Measurements from ENCODE around the gene NTRK1.

Gene NTRK1

DNA sequence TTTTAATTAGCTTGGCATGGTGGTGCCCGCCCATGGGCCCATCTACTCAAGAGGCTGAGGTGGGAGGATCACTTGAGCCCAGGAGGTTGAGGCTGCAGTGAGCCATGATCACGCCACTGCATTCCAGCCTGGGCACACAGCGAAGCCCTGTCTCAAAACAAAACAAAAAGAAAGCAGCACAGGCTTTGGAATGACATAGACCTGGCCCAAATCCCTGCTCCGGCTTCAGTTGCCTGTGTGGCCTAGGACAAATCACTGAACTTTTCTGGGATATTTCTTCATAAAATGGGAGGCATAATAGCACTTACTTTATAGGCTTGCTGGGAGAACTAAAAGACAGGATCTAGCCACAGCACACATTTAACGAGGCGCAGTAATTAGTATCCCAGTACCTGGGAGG is 35.3 kb downstream of the NTRK1 start:
- no peak overlapping the region for H2AFZ ChIP-seq (ENCODE audit: insufficient read depth, low read length, poor library complexity)
- peak overlapping the region; percentile 62 for H4K91ac ChIP-seq (ENCODE audit: low read depth, low read length)
- peak overlapping the region; percentile 44 for H3K4ac ChIP-seq (ENCODE audit: low read depth, low read length)
- no peak overlapping the region for H3K4me2 ChIP-seq (ENCODE audit: low read length)
- no peaks in the 10 kb centered on the region for H3K9me3 ChIP-seq (ENCODE audit: insufficient read depth, low read depth, low read length)
- H3K4me3 ChIP-seq (ENCODE audit: low read depth, low read length) = no peak overlapping the region
- H3K4me1 ChIP-seq (ENCODE audit: control insufficient read depth in 1 of 2, insufficient read depth in 2 of 2, low read length in 2 of 2) = peaks cover 45 to 49% of the 10 kb centered on the region in 2 experiments
- no CpG with 5 or more reads among the region's 6 CpGs for WGBS (ENCODE audit: extremely low coverage, insufficient coverage, insufficient read length)
- H3K27ac ChIP-seq (ENCODE audit: low read depth, low read length) = peak overlapping the region; percentile 96
- H3K36me3 ChIP-seq (ENCODE audit: control insufficient read depth in 1 of 2, insufficient read depth in 2 of 2, low read length in 2 of 2) = no peaks in the 10 kb centered on the region
- peak overlapping the region; percentile 68 for H3K14ac ChIP-seq (ENCODE audit: low read length)
- H2BK5ac ChIP-seq (ENCODE audit: low read depth, low read length, poor library complexity) = peak overlapping the region; percentile 79
- peak overlapping the region; percentile 77 for H2BK12ac ChIP-seq (ENCODE audit: low read length)
- no peak for DNase-seq
- peak overlapping the region; percentile 66 for H3K18ac ChIP-seq (ENCODE audit: low read length)
- H2BK120ac ChIP-seq (ENCODE audit: insufficient read depth, low read length, poor library complexity) = peak overlapping the region; percentile 38
- no peaks in the 10 kb centered on the region for H3K27me3 ChIP-seq (ENCODE audit: insufficient read depth, low read length)
- H3K79me2 ChIP-seq (ENCODE audit: control insufficient read depth, insufficient read depth, low read length, poor library complexity) = peaks cover 15% of the 10 kb centered on the region
- H4K8ac ChIP-seq (ENCODE audit: low read depth, low read length) = peak overlapping the region; percentile 50
- H3K23ac ChIP-seq (ENCODE audit: low read length) = no peak overlapping the region
- peak overlapping the region; percentile 28 for H2AK5ac ChIP-seq (ENCODE audit: low read length)
- no peak overlapping the region for H3K9ac ChIP-seq (ENCODE audit: low read length)
- peaks cover 48% of the 10 kb centered on the region for H3K79me1 ChIP-seq (ENCODE audit: low read length)
- H4K12ac ChIP-seq (ENCODE audit: low read depth, low read length) = no peak overlapping the region

DNA sequence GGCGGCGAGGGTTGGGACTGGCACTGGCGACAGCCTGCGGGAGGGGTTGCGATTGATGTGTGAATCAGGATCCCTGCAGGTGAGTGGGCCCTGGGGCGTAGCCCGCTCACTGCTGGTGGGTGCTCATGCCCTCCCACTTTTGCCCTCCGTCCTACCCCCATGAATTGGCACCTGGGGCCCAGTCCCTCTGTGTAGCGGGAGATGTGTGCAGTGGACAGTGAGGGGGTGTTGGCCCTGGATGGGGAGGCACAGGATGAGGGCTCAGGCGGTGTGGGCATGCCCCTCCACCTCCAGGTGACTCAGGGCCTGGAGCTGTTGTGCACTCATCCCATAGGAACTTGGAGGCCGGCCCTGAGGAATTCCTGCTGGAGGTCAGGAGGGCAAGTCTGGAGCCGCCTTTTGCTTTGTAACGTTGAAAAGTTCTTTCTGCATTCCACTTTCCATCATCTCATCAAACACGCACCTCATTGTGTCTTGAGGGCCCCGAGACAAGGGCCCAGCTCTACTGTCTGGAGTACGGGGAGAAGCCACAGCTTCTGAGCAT is 35.9 kb downstream of the NTRK1 start:
- peak overlapping the region; percentile 95 for H3K14ac ChIP-seq (ENCODE audit: low read length)
- DNase-seq = peak; percentile 87 to 88
- H4K91ac ChIP-seq (ENCODE audit: low read depth, low read length) = peak overlapping the region; percentile 97
- WGBS (ENCODE audit: extremely low coverage, insufficient coverage, insufficient read length) = no CpG with 5 or more reads among the region's 16 CpGs
- H3K9ac ChIP-seq (ENCODE audit: low read length) = no peak overlapping the region
- peak overlapping the region; percentile 97 for H2BK12ac ChIP-seq (ENCODE audit: low read length)
- no peaks in the 10 kb centered on the region for H3K36me3 ChIP-seq (ENCODE audit: control insufficient read depth in 1 of 2, insufficient read depth in 2 of 2, low read length in 2 of 2)
- H2AFZ ChIP-seq (ENCODE audit: insufficient read depth, low read length, poor library complexity) = peak overlapping the region; percentile 12
- peak overlapping the region; percentile 83 for H4K8ac ChIP-seq (ENCODE audit: low read depth, low read length)
- peak overlapping the region; percentile 43 for H3K4me2 ChIP-seq (ENCODE audit: low read length)
- H4K12ac ChIP-seq (ENCODE audit: low read depth, low read length) = no peak overlapping the region
- peaks cover 15% of the 10 kb centered on the region for H3K79me2 ChIP-seq (ENCODE audit: control insufficient read depth, insufficient read depth, low read length, poor library complexity)
- peaks cover 48% of the 10 kb centered on the region for H3K79me1 ChIP-seq (ENCODE audit: low read length)
- H3K4me3 ChIP-seq (ENCODE audit: low read depth, low read length) = no peak overlapping the region
- H2BK120ac ChIP-seq (ENCODE audit: insufficient read depth, low read length, poor library complexity) = peak overlapping the region; percentile 96
- peak overlapping the region; percentile 94 for H2BK5ac ChIP-seq (ENCODE audit: low read depth, low read length, poor library complexity)
- no peak overlapping the region for H3K23ac ChIP-seq (ENCODE audit: low read length)
- peak overlapping the region; percentile 97 for H3K27ac ChIP-seq (ENCODE audit: low read depth, low read length)
- peaks cover 45 to 49% of the 10 kb centered on the region in 2 experiments for H3K4me1 ChIP-seq (ENCODE audit: control insufficient read depth in 1 of 2, insufficient read depth in 2 of 2, low read length in 2 of 2)
- H3K9me3 ChIP-seq (ENCODE audit: insufficient read depth, low read depth, low read length) = no peaks in the 10 kb centered on the region
- H3K4ac ChIP-seq (ENCODE audit: low read depth, low read length) = peak overlapping the region; percentile 71
- H2AK5ac ChIP-seq (ENCODE audit: low read length) = peak overlapping the region; percentile 28
- H3K27me3 ChIP-seq (ENCODE audit: insufficient read depth, low read length) = no peaks in the 10 kb centered on the region
- H3K18ac ChIP-seq (ENCODE audit: low read length) = peak overlapping the region; percentile 88

DNA sequence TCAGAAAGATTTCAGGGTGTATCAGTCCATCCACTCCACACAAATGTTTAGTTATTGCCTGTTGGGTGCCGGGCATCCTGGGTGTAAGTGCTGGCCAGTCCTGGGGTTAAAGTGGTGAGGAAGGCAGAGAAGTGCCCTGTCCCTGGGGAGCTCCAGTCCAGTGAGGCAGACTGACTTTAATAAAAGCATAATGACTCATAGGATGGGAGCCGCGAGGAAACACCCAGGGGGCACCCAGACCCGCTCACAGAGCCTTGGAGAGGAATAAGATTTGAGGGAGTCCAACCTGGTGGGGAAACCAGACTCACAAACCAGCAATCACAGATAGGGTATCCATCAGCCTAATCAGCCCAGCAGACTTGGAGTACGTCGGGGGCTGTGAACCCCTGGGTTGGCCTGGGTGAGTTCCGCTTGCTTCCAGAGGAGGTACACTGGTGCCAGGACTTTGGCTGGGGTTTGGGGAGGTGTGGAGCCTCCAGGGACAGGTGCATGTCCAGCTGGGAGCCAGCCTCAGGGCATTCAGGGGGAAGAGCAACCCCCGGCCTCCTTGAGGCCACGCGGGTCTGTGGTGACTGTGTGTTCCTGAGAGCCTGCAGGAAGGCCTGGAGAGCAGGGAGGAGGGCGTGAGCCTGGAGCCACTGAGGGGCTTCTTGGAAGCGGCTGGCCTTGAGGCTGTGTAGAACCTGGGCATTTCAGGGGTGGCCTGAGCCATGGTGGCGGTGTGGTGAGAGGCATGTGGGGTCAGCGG is 36.6 kb downstream of the NTRK1 start:
- H2AFZ ChIP-seq (ENCODE audit: insufficient read depth, low read length, poor library complexity) = peak overlapping the region; percentile 26
- peak overlapping the region; percentile 97 for H4K91ac ChIP-seq (ENCODE audit: low read depth, low read length)
- peak overlapping the region; percentile 93 for H2AK5ac ChIP-seq (ENCODE audit: low read length)
- H3K18ac ChIP-seq (ENCODE audit: low read length) = peak overlapping the region; percentile 88
- WGBS (ENCODE audit: extremely low coverage, insufficient coverage, insufficient read length) = no CpG with 5 or more reads among the region's 14 CpGs
- peak overlapping the region; percentile 97 for H2BK12ac ChIP-seq (ENCODE audit: low read length)
- H3K27me3 ChIP-seq (ENCODE audit: insufficient read depth, low read length) = no peaks in the 10 kb centered on the region
- H3K4me3 ChIP-seq (ENCODE audit: low read depth, low read length) = no peak overlapping the region
- H3K4ac ChIP-seq (ENCODE audit: low read depth, low read length) = peak overlapping the region; percentile 71
- peak overlapping the region; percentile 96 for H2BK120ac ChIP-seq (ENCODE audit: insufficient read depth, low read length, poor library complexity)
- peak overlapping the region; percentile 8 for H3K9ac ChIP-seq (ENCODE audit: low read length)
- peak overlapping the region; percentile 97 for H3K27ac ChIP-seq (ENCODE audit: low read depth, low read length)
- H3K14ac ChIP-seq (ENCODE audit: low read length) = peak overlapping the region; percentile 95
- H2BK5ac ChIP-seq (ENCODE audit: low read depth, low read length, poor library complexity) = peak overlapping the region; percentile 94
- H3K79me2 ChIP-seq (ENCODE audit: control insufficient read depth, insufficient read depth, low read length, poor library complexity) = peaks cover 15% of the 10 kb centered on the region
- H3K4me1 ChIP-seq (ENCODE audit: control insufficient read depth in 1 of 2, insufficient read depth in 2 of 2, low read length in 2 of 2) = peaks cover 47 to 49% of the 10 kb centered on the region in 2 experiments
- no peak for DNase-seq
- peak overlapping the region; percentile 1 for H4K12ac ChIP-seq (ENCODE audit: low read depth, low read length)
- no peaks in the 10 kb centered on the region for H3K9me3 ChIP-seq (ENCODE audit: insufficient read depth, low read depth, low read length)
- H4K8ac ChIP-seq (ENCODE audit: low read depth, low read length) = peak overlapping the region; percentile 83
- H3K23ac ChIP-seq (ENCODE audit: low read length) = no peak overlapping the region
- peak overlapping the region; percentile 43 for H3K4me2 ChIP-seq (ENCODE audit: low read length)
- peaks cover 0 to 3% of the 10 kb centered on the region in 2 experiments for H3K36me3 ChIP-seq (ENCODE audit: control insufficient read depth in 1 of 2, insufficient read depth in 2 of 2, low read length in 2 of 2)
- peaks cover 48% of the 10 kb centered on the region for H3K79me1 ChIP-seq (ENCODE audit: low read length)

DNA sequence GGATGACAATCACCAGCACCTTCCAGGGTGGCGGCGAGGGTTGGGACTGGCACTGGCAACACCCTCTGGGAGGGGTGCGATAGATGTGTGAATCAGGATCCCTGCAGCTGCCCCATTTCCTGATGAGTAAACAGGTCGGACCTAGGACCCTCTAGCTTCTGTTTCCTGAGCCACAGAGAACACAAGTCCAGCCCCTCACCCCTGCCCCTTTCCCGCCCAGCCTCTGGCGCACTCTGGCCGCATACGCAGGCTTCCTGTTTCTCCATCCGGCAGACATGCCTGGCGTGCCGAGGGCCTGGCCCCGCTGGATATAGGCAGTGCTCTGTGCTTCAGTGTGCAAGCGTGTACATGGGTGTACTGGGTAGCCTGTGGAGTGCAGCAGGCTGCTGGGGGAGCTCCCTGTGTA is 37.5 kb downstream of the NTRK1 start:
- Histone ChIP-seq H3K27me3 (ENCODE audit: insufficient read depth, low read length) (no peaks in the 10 kb centered on the region), H2BK5ac (ENCODE audit: low read depth, low read length, poor library complexity) (peak overlapping the region; percentile 94), H3K4me3 (ENCODE audit: low read depth, low read length) (no peak overlapping the region), H4K91ac (ENCODE audit: low read depth, low read length) (peak overlapping the region; percentile 97), H3K18ac (ENCODE audit: low read length) (peak overlapping the region; percentile 88), H2AK5ac (ENCODE audit: low read length) (peak overlapping the region; percentile 9), H3K79me2 (ENCODE audit: control insufficient read depth, insufficient read depth, low read length, poor library complexity) (peaks cover 15% of the 10 kb centered on the region), H3K36me3 (ENCODE audit: control insufficient read depth in 1 of 2, insufficient read depth in 2 of 2, low read length in 2 of 2) (peaks cover 0 to 3% of the 10 kb centered on the region in 2 experiments), H4K8ac (ENCODE audit: low read depth, low read length) (no peak overlapping the region), H3K4me1 (ENCODE audit: control insufficient read depth in 1 of 2, insufficient read depth in 2 of 2, low read length in 2 of 2) (peaks cover 45 to 47% of the 10 kb centered on the region in 2 experiments), H3K14ac (ENCODE audit: low read length) (peak overlapping the region; percentile 95), H3K27ac (ENCODE audit: low read depth, low read length) (no peak overlapping the region), H2BK120ac (ENCODE audit: insufficient read depth, low read length, poor library complexity) (peak overlapping the region; percentile 96), H3K79me1 (ENCODE audit: low read length) (peaks cover 46% of the 10 kb centered on the region), H4K12ac (ENCODE audit: low read depth, low read length) (no peak overlapping the region), H3K23ac (ENCODE audit: low read length) (no peak overlapping the region), H3K9ac (ENCODE audit: low read length) (no peak overlapping the region), H3K9me3 (ENCODE audit: insufficient read depth, low read depth, low read length) (no peaks in the 10 kb centered on the region), H2AFZ (ENCODE audit: insufficient read depth, low read length, poor library complexity) (no peak overlapping the region), H3K4me2 (ENCODE audit: low read length) (no peak overlapping the region), H2BK12ac (ENCODE audit: low read length) (peak overlapping the region; percentile 97), H3K4ac (ENCODE audit: low read depth, low read length) (peak overlapping the region; percentile 6)
- no peak for DNase-seq
- WGBS (ENCODE audit: extremely low coverage, insufficient coverage, insufficient read length) = no CpG with 5 or more reads among the region's 13 CpGs
